PC-9 (cell line): ENCODE data around the gene RARB.

Source experiments
- EZH2 ChIP-seq: fragments of 200-600 bp; sonication (generic); IDR thresholded peaks from 2 replicates; pipeline ENCODE4 v1.8.0; 2017; ENCODE audit warnings: antibody characterized with exemption, low read depth
- TF ChIP-seq, protein P1 (sequence below): fragments of 200-600 bp; sonication (generic); conservative IDR thresholded peaks from 2 replicates; pipeline ENCODE4 v1.6.1; 2017; ENCODE audit warnings: mixed run types, antibody characterized with exemption, mild to moderate bottlenecking, moderate library complexity

GRCh38 chr3:25427942-25428788, at the start of gene RARB:
- TF ChIP-seq, protein P1, sequence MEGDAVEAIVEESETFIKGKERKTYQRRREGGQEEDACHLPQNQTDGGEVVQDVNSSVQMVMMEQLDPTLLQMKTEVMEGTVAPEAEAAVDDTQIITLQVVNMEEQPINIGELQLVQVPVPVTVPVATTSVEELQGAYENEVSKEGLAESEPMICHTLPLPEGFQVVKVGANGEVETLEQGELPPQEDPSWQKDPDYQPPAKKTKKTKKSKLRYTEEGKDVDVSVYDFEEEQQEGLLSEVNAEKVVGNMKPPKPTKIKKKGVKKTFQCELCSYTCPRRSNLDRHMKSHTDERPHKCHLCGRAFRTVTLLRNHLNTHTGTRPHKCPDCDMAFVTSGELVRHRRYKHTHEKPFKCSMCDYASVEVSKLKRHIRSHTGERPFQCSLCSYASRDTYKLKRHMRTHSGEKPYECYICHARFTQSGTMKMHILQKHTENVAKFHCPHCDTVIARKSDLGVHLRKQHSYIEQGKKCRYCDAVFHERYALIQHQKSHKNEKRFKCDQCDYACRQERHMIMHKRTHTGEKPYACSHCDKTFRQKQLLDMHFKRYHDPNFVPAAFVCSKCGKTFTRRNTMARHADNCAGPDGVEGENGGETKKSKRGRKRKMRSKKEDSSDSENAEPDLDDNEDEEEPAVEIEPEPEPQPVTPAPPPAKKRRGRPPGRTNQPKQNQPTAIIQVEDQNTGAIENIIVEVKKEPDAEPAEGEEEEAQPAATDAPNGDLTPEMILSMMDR, result no peak
- TF ChIP-seq EZH2, result no peak
